Activated naive CD4-positive, alpha-beta T cell treated with anti-CD3 and anti-CD28 coated beads for 36 hours (primary cell): Measurements from ENCODE around the gene GLE1. TPM values are rescaled to one million over a fixed set of nuclear protein-coding genes. Genes with fewer than 3 reads are reported as not detected.
"Not testable (repeated sequence)": the region's sequence is repeated elsewhere in the genome, so short reads cannot be mapped to it uniquely, and the experiment has no call there.

Experiments
- CTCF ChIA-PET: fragments of 350-600 bp; sonication (Branson Sonifier 250); formaldehyde crosslinking; loops from one replicate; lab custom pipeline; 2021; ENCODE audit warnings: antibody characterized with exemption; lab: Charles Lee
- DNase-seq: peaks from one replicate; pipeline ENCODE4 v3.0.0-alpha.2; 2020
- H3K27ac Mint-ChIP-seq: one replicate; pipeline ENCODE4 v1.8.0; 2021; ENCODE audit warnings: mild to moderate bottlenecking, mixed read lengths
- H3K27me3 Mint-ChIP-seq: one replicate; pipeline ENCODE4 v1.8.0; 2021; ENCODE audit warnings: low read depth, mixed read lengths
- H3K36me3 Mint-ChIP-seq: one replicate; pipeline ENCODE4 v1.8.0; 2021; ENCODE audit warnings: low read depth, mixed read lengths
- H3K4me1 Mint-ChIP-seq: one replicate; pipeline ENCODE4 v1.8.0; 2021; ENCODE audit warnings: low read depth, mixed read lengths
- H3K4me3 Mint-ChIP-seq: one replicate; pipeline ENCODE4 v1.8.0; 2021; ENCODE audit warnings: mild to moderate bottlenecking, moderate library complexity, mixed read lengths
- H3K9me3 Mint-ChIP-seq: one replicate; pipeline ENCODE4 v1.8.0; 2021; ENCODE audit warnings: mixed read lengths
- intact Hi-C: fragments of 100-400 bp; cut with micrococcal nuclease; formaldehyde crosslinking; loops from one replicate; pipeline ENCODE4 v1.15.1; 2023
- total RNA-seq, 2 experiments: library from RNA; stranded (reverse); gene quantifications; one replicate each; pipeline ENCODE4 v1.2.3, GENCODE V29; 2021

Gene GLE1
- total RNA-seq, 2 experiments from 2014 or later, result 48.7 to 51.6 TPM

DNA sequence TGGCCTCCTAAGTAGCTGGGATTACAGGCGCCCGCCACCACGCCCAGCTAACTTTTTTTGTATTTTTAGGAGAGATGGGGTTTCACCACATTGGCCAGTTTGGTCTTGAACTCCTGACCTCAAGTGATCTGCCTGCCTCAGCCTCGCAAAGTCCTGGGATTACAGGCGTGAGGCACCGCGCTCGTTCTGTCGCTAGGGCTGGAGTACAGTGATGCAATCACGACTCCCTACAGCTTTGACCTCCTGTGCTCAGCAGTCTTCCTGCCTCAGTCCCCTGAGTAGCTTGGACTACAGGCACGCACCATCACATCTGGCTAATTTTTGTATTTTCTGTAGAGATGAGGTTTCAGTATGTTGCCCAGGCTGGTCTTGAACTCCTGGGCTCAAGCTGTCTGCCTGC, 82.4 kb downstream of the GLE1 start:
- Mint-ChIP-seq H3K36me3 (peaks cover 56% of the 10 kb centered on the region), H3K27ac (peak overlapping the region; percentile 91), H3K4me3 (peak overlapping the region; percentile 4), H3K4me1 (peaks cover 19% of the 10 kb centered on the region)
- H3K9me3 Mint-ChIP-seq, H3K27me3 Mint-ChIP-seq: not testable (repeated sequence)
- CTCF ChIA-PET, result interaction anchor here (0.7 to 1.0 kb wide), 2 partner anchors 77 to 238 kb away, joined by 3 to 4 read pairs; no protein-coding TSS in a partner anchor
- intact Hi-C loops, result loop anchor here (1.0 to 10.0 kb wide), 3 partner anchors 35 to 132 kb away; partner anchors contain the start of genes GLE1, ODF2 and SPTAN1
- DNase-seq, result peak; percentile 7

DNA sequence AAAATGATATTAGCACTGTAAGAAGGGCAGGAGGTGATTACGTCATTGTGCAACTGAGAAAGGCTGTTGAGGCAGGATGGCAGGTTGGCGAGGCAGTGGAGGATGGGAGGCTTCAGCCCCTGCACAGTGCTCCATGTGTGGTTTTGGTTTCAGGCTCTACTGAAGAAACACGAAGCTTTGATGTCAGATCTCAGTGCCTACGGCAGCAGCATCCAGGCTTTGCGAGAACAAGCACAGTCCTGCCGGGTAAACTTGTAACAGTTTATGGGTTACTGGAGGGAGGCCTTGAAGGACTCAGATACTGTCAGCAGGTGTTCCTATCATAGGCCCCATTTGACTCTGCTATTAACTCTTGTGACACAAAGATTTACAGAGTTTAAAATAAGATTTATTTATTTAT, 82.9 kb downstream of the GLE1 start:
- peak; percentile 87 for DNase-seq
- Mint-ChIP-seq H3K4me1 (peaks cover 19% of the 10 kb centered on the region), H3K9me3 (no peaks in the 10 kb centered on the region), H3K27ac (peak overlapping the region; percentile 91), H3K27me3 (no peaks in the 10 kb centered on the region), H3K4me3 (peak overlapping the region; percentile 4), H3K36me3 (peaks cover 54% of the 10 kb centered on the region)
- CTCF ChIA-PET, result interaction anchor here (0.6 to 1.1 kb wide), 5 partner anchors 31 to 225 kb away, joined by 3 to 6 read pairs (median 4); no protein-coding TSS in a partner anchor
- intact Hi-C loops, result loop anchor here (1.0 to 10.0 kb wide), 3 partner anchors 35 to 133 kb away; partner anchors contain the start of genes GLE1, ODF2 and SPTAN1

DNA sequence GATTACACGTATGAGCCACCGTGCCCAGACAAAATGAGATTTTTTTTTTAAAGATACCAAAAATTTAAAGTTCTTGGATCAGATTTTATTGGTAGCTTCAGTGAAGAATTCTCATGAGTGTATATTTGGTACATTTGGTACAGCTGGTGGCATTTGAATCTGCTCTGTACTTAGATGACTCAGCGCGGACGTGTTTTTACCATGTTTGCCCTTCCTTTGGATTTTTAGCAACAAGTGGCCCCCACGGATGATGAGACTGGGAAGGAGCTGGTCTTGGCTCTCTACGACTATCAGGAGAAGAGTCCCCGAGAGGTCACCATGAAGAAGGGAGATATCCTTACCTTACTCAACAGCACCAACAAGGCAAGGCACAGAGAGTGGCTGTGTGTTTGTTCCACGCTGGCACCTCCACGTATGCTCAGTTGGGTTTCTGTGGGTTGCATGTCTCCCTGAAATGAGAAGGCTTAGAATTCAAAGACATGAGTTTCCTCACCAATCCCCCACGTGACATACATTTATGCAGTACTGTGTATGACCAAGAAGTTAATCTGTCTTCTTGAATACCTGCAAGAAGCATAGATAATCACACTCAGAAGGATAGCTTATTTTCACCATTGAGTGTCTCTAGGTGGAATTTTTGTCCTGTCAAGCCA, 84.2 kb downstream of the GLE1 start:
- Mint-ChIP-seq H3K4me1 (peaks cover 19% of the 10 kb centered on the region), H3K27ac (peak overlapping the region; percentile 65), H3K4me3 (no peak overlapping the region), H3K9me3 (no peaks in the 10 kb centered on the region), H3K36me3 (peaks cover 53% of the 10 kb centered on the region), H3K27me3 (no peaks in the 10 kb centered on the region)
- CTCF ChIA-PET, result interaction anchor here (1.1 kb wide), 1 partner anchor 37 kb away, joined by 6 read pairs; no protein-coding TSS in a partner anchor
- no peak for DNase-seq
- intact Hi-C loops, result loop anchor here (10.0 kb wide), 1 partner anchor 134 kb away; the partner anchor contains the start of gene ODF2

Other genes starting within 250 kb of the GLE1 start
- gene GOLGA2, start 228.7 kb upstream of the GLE1 start, total RNA-seq, result 10 to 100 TPM; 33.3 to 34.4 TPM
- gene SWI5, start 228.4 kb upstream of the GLE1 start, total RNA-seq, result 10 to 100 TPM; 13.3 to 15.5 TPM
- gene TRUB2, start 182.3 kb upstream of the GLE1 start, total RNA-seq, result 10 to 100 TPM; 28.0 to 29.4 TPM
- gene COQ4, start 181.9 kb upstream of the GLE1 start, total RNA-seq, result 10 to 100 TPM; 27.8 to 29.6 TPM
- gene SLC27A4, start 164.2 kb upstream of the GLE1 start, total RNA-seq, result 1 to 10 TPM; 5.7 to 6.8 TPM
- 10 to 100 TPM; 44.4 to 45.2 TPM for gene URM1, start 133.3 kb upstream of the GLE1 start, total RNA-seq
- under 1 TPM; 0.33 to 0.57 TPM for gene CERCAM, start 83.9 kb upstream of the GLE1 start, total RNA-seq
- gene ODF2, start 48.7 kb upstream of the GLE1 start, total RNA-seq, result 10 to 100 TPM; 73.6 to 73.7 TPM
- gene SPTAN1, start 47.9 kb downstream of the GLE1 start, total RNA-seq, result 100 to 1,000 TPM; 162 to 183 TPM
- gene DYNC2I2, start 152.1 kb downstream of the GLE1 start, total RNA-seq, result 10 to 100 TPM; 32.4 to 32.8 TPM
- gene SET, start 184.5 kb downstream of the GLE1 start, total RNA-seq, result 100 to 1,000 TPM; 669 to 771 TPM
- gene PKN3, start 197.8 kb downstream of the GLE1 start, total RNA-seq, result 1 to 10 TPM; 6.3 to 7.3 TPM
- 10 to 100 TPM; 50.9 to 53.1 TPM for gene ZDHHC12, start 219.4 kb downstream of the GLE1 start, total RNA-seq